ENCODE measurements around the gene RBM48. TPM values are rescaled to one million over a fixed set of nuclear protein-coding genes. Genes with fewer than 3 reads are reported as not detected.
"Not testable (repeated sequence)": the region's sequence is repeated elsewhere in the genome, so short reads cannot be mapped to it uniquely, and the experiment has no call there.

Gene RBM48
- total and polyA plus RNA-seq, 12 donors = 6.7 to 17.3 (median 10.1) TPM

GRCh38 chr7:92523110-92523509 lies 5.5 kb upstream of the RBM48 start:
- intact Hi-C loops (cut with DNase I) = no loop called here
- ATAC-seq (no peak), DNase-seq (no peak)
- H3K4me1 ChIP-seq = peaks cover 0 to 25% (median 15%) of the 10 kb centered on the region in 9 donors
- TF ChIP-seq CTCF (IDR thresholded peaks at IDR 0.05) = no peak
- H3K27ac ChIP-seq = no peak overlapping the region
- H3K36me3 ChIP-seq = peaks cover 0 to 38% (median 8%) of the 10 kb centered on the region in 9 donors
- H3K9me3 ChIP-seq = no peaks in the 10 kb centered on the region
- no peaks in the 10 kb centered on the region for H3K27me3 ChIP-seq
- 96 to 97% methylated on average over 2 of the region's 2 CpGs for WGBS, 2 donors
- no peak overlapping the region for H3K4me3 ChIP-seq

- H3K4me3 ChIP-seq = peak overlapping the region; percentile 67 to 93 (median 79)
- H3K9me3 ChIP-seq = no peaks in the 10 kb centered on the region
- 0 to 1% methylated on average over 31 of the region's 31 CpGs for WGBS, 2 donors
- intact Hi-C loops (cut with DNase I) = no loop called here
- peak; percentile 11 to 46 for DNase-seq
- peaks cover 0 to 37% (median 24%) of the 10 kb centered on the region in 9 donors for H3K4me1 ChIP-seq
- no peak for TF ChIP-seq CTCF (IDR thresholded peaks at IDR 0.05)
- H3K27me3 ChIP-seq = no peaks in the 10 kb centered on the region
- peak overlapping the region in 9 of 10 donors; percentile 74 to 94 (median 85) for H3K27ac ChIP-seq
- ATAC-seq = peak in 7 of 8 donors; percentile 31 to 67 (median 41)
- H3K36me3 ChIP-seq = peaks cover 0 to 28% (median 16%) of the 10 kb centered on the region in 9 donors
Measured at GRCh38 chr7:92527300-92528187, 1.1 kb upstream of the RBM48 start.

- Histone ChIP-seq H3K4me1 (peaks cover 0 to 37% (median 24%) of the 10 kb centered on the region in 9 donors), H3K36me3 (peaks cover 0 to 41% (median 30%) of the 10 kb centered on the region in 9 donors), H3K9me3 (no peaks in the 10 kb centered on the region), H3K4me3 (peak overlapping the region; percentile 67 to 93 (median 78)), H3K27ac (peak overlapping the region; percentile 59 to 94 (median 86)), H3K27me3 (no peaks in the 10 kb centered on the region)
- TF ChIP-seq CTCF (IDR thresholded peaks at IDR 0.05) = no peak
- no peak for DNase-seq
- intact Hi-C loops (cut with DNase I) = no loop called here
- 0% methylated on average over 13 of the region's 13 CpGs for WGBS, 2 donors
- ATAC-seq = peak in 2 of 8 donors; percentile 4 to 5
Measured at GRCh38 chr7:92528958-92529264, 316 bp downstream of the RBM48 start.

GRCh38 chr7:92534572-92534971 lies 6.0 kb downstream of the RBM48 start:
- H3K27ac ChIP-seq = no peak overlapping the region
- H3K4me3 ChIP-seq = no peak overlapping the region
- ATAC-seq (no peak), DNase-seq (no peak)
- peaks cover 0 to 26% (median 12%) of the 10 kb centered on the region in 9 donors for H3K4me1 ChIP-seq
- TF ChIP-seq CTCF (IDR thresholded peaks at IDR 0.05) = no peak
- 92 to 96% methylated on average over 9 of the region's 9 CpGs for WGBS, 2 donors
- no peaks in the 10 kb centered on the region for H3K9me3 ChIP-seq
- no peaks in the 10 kb centered on the region for H3K27me3 ChIP-seq
- intact Hi-C loops (cut with DNase I) = loop anchor here in 1 of 10 donors (5.0 kb wide), 1 partner anchor 38 kb away; no protein-coding TSS in a partner anchor
- peaks cover 0 to 97% (median 64%) of the 10 kb centered on the region in 9 donors for H3K36me3 ChIP-seq

GRCh38 chr7:92543542-92543941 lies 14.9 kb downstream of the RBM48 start:
- intact Hi-C loops (cut with DNase I); DNase-seq; H3K4me3 ChIP-seq; H3K27ac ChIP-seq; H3K27me3 ChIP-seq; H3K9me3 ChIP-seq; ATAC-seq; H3K4me1 ChIP-seq: not testable (repeated sequence)
- 87 to 91% methylated on average over 3 of the region's 3 CpGs for WGBS, 2 donors
- H3K36me3 ChIP-seq = peaks cover 0 to 15% (median 6%) of the 10 kb centered on the region in 9 donors

GRCh38 chr7:92545116-92545515 lies 16.5 kb downstream of the RBM48 start:
- H3K27me3 ChIP-seq; DNase-seq; H3K4me3 ChIP-seq; intact Hi-C loops (cut with DNase I); H3K36me3 ChIP-seq; H3K9me3 ChIP-seq; H3K27ac ChIP-seq; ATAC-seq: not testable (repeated sequence)
- 94 to 95% methylated on average over 30 of the region's 30 CpGs for WGBS, 2 donors
- H3K4me1 ChIP-seq = peaks cover 0 to 14% (median 0%) of the 10 kb centered on the region in 9 donors

All from heart right ventricle (tissue), 16 donors.